HEK293 (cell line): ENCODE measurements around the gene CFAP46.

Source experiments
- CTCF ChIA-PET: fragments of 350-600 bp; formaldehyde crosslinking; extraction: SDS; loops from one replicate; lab custom pipeline; 2021; ENCODE audit warnings: antibody characterized with exemption; lab: Yijun Ruan, JAX
- POLR2A ChIA-PET: fragments of 300-600 bp; formaldehyde crosslinking; extraction: SDS; loops from one replicate; lab custom pipeline; 2020; ENCODE audit warnings: antibody characterized with exemption, inconsistent platforms; lab: Yijun Ruan, JAX
- H3K27ac ChIP-seq: fragments of 200-500 bp; sonication (Bioruptor generic); 2 replicates; pipeline ENCODE4 v1.5.1; 2014; ENCODE audit warnings: low read depth, low read length, control low read depth, inconsistent platforms; ENCODE audit errors: extremely low read depth
- H3K36me3 ChIP-seq, 2 experiments: fragments of 200-500 bp in 1 of 2; sonication (Bioruptor generic) in 1 of 2; 1 replicate in 1 of 2; 2 replicates in 1 of 2; pipeline ENCODE4 v1.5.1; 2014 to 2017; ENCODE audit warnings: inconsistent platforms in 2 of 2, low read length in 2 of 2; ENCODE audit not compliant: control insufficient read depth in 2 of 2, insufficient read depth in 1 of 2
- H3K4me1 ChIP-seq: fragments of 200-500 bp; sonication (Bioruptor generic); 2 replicates; pipeline ENCODE4 v1.5.1; 2014; ENCODE audit warnings: mild to moderate bottlenecking, low read length, inconsistent platforms; ENCODE audit not compliant: control insufficient read depth, insufficient read depth
- H3K4me3 ChIP-seq: 2 replicates; pipeline ENCODE4 v1.5.1; 2011; ENCODE audit warnings: low read depth, mild to moderate bottlenecking, control low read depth, low read length, moderate library complexity
- H3K9me3 ChIP-seq: fragments of 200-500 bp; sonication (Bioruptor generic); 2 replicates; pipeline ENCODE4 v1.5.1; 2014; ENCODE audit warnings: low read depth, low read length, inconsistent platforms; ENCODE audit not compliant: control insufficient read depth, insufficient read depth
- FEZF1 ChIP-seq: fragments of 450-650 bp; formaldehyde crosslinking; IDR thresholded peaks from 2 replicates; pipeline ENCODE4 v1.5.1; 2016; ENCODE audit warnings: missing biosample characterization, missing genetic modification characterization
- HOXA7 ChIP-seq: sonication (generic); formaldehyde crosslinking; IDR thresholded peaks from 2 replicates; pipeline ENCODE4 v1.8.1; 2022; ENCODE audit warnings: missing genetic modification reagents, borderline replicate concordance
- HOXD13 ChIP-seq: sonication (generic); formaldehyde crosslinking; IDR thresholded peaks from 2 replicates; pipeline ENCODE4 v1.8.0; 2022; ENCODE audit warnings: missing genetic modification reagents, borderline replicate concordance
- KLF8 ChIP-seq: fragments of 450-650 bp; formaldehyde crosslinking; IDR thresholded peaks from 2 replicates; pipeline ENCODE4 v1.5.1; 2016; ENCODE audit warnings: missing biosample characterization, missing genetic modification characterization
- MYNN ChIP-seq: fragments of 450-650 bp; formaldehyde crosslinking; IDR thresholded peaks from 2 replicates; pipeline ENCODE4 v1.5.1; 2016; ENCODE audit warnings: missing biosample characterization, missing genetic modification characterization, borderline replicate concordance
- REPIN1 ChIP-seq: fragments of 450-650 bp; formaldehyde crosslinking; IDR thresholded peaks from 2 replicates; pipeline ENCODE4 v1.5.1; 2017; ENCODE audit warnings: missing biosample characterization, missing genetic modification characterization, low read depth
- ZBTB48 ChIP-seq: fragments of 450-650 bp; formaldehyde crosslinking; IDR thresholded peaks from 2 replicates; pipeline ENCODE4 v1.5.1; 2016; ENCODE audit warnings: missing biosample characterization, missing genetic modification characterization
- ZNF292 ChIP-seq: fragments of 450-650 bp; formaldehyde crosslinking; IDR thresholded peaks from 2 replicates; pipeline ENCODE4 v1.5.1; 2016; ENCODE audit warnings: low read depth, missing biosample characterization, missing genetic modification characterization, borderline replicate concordance
- ZNF350 ChIP-seq: fragments of 450-650 bp; formaldehyde crosslinking; IDR thresholded peaks from 2 replicates; pipeline ENCODE4 v1.5.0; 2017; ENCODE audit warnings: missing biosample characterization, mild to moderate bottlenecking, missing genetic modification characterization
- ZNF366 ChIP-seq: fragments of 450-650 bp; formaldehyde crosslinking; conservative IDR thresholded peaks from 2 replicates; pipeline ENCODE4 v1.5.1; 2016; ENCODE audit warnings: missing biosample characterization, missing genetic modification characterization
- ZNF521 ChIP-seq: fragments of 450-650 bp; formaldehyde crosslinking; IDR thresholded peaks from 2 replicates; pipeline ENCODE4 v1.5.1; 2017; ENCODE audit warnings: missing biosample characterization, mild to moderate bottlenecking, missing genetic modification characterization
- ZNF529 ChIP-seq: fragments of 450-650 bp; formaldehyde crosslinking; IDR thresholded peaks from 2 replicates; pipeline ENCODE4 v1.5.1; 2017; ENCODE audit warnings: missing genetic modification characterization, missing biosample characterization; ENCODE audit not compliant: insufficient replicate concordance
- ZNF548 ChIP-seq: fragments of 450-650 bp; formaldehyde crosslinking; IDR thresholded peaks from 2 replicates; pipeline ENCODE4 v1.5.1; 2016; ENCODE audit warnings: missing biosample characterization, missing genetic modification characterization
- ZNF785 ChIP-seq: fragments of 450-650 bp; formaldehyde crosslinking; IDR thresholded peaks from 2 replicates; pipeline ENCODE4 v1.5.1; 2016; ENCODE audit warnings: missing biosample characterization, missing genetic modification characterization
- ZNF843 ChIP-seq: fragments of 450-650 bp; formaldehyde crosslinking; IDR thresholded peaks from 2 replicates; pipeline ENCODE4 v1.5.1; 2016; ENCODE audit warnings: missing biosample characterization, missing genetic modification characterization
- ZSCAN16 ChIP-seq: fragments of 450-650 bp; formaldehyde crosslinking; IDR thresholded peaks from 2 replicates; pipeline ENCODE4 v1.5.1; 2016; ENCODE audit warnings: missing biosample characterization, missing genetic modification characterization
- TF ChIP-seq, protein P1 (sequence below): fragments of 450-650 bp; formaldehyde crosslinking; IDR thresholded peaks from 2 replicates; pipeline ENCODE4 v1.5.1; 2016; ENCODE audit warnings: missing biosample characterization, missing genetic modification characterization
- TF ChIP-seq, protein P2 (sequence below): fragments of 450-650 bp; formaldehyde crosslinking; optimal IDR thresholded peaks from 2 replicates; pipeline ENCODE3; 2016; ENCODE audit warnings: missing biosample characterization, mild to moderate bottlenecking, missing genetic modification characterization
- TF ChIP-seq, protein P3 (sequence below): fragments of 450-650 bp; formaldehyde crosslinking; IDR thresholded peaks from 2 replicates; pipeline ENCODE4 v1.5.1; 2016; ENCODE audit warnings: missing biosample characterization, missing genetic modification characterization, low read depth
- TF ChIP-seq, protein P4 (sequence below): fragments of 450-650 bp; formaldehyde crosslinking; IDR thresholded peaks from 2 replicates; pipeline ENCODE4 v1.5.1; 2016; ENCODE audit warnings: missing biosample characterization, missing genetic modification characterization

CFAP46 gene

DNA sequence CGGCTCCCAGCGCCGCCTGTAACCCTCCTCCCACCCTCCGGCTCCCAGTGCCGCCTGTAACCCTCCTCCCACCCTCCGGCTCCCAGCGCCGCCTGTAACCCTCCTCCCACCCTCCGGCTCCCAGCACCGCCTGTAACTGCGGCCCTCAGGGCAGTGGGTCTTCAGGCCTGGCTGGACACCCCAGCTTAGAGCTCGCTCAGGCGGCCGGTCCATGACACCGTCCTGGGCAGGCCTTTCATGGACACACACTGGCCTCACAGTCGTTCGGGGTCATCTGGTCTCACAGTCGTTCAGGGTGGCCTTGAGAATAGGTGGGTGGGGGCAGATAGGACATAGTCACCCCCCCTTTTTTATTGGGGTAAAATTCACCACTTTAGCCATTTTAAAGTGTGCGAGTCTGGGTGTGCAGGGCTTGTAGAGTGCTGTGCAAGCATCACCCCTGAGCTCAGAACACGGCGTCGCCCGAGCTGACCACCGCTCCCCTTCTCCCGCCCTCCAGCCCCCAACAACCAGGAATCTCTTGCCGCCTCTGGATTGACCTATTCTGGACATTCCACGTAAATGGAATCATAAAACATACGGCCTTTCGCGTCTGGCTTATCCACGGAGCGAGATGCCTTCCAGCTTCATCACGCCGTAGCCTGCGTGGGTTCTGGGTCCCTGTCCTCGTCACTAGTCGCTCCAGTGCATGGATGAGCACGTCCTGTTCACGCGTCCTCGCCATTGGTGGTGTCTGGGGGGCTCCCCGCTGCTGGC is 41.1 kb upstream of the CFAP46 start:
- H3K4me3 ChIP-seq = no peak overlapping the region
- H3K4me1 ChIP-seq = no peaks in the 10 kb centered on the region
- TF ChIP-seq ZNF529 (tag by site-specific recombination) (no peak), ZSCAN16 (tag by site-specific recombination) (no peak), HOXA7 (no peak), ZNF843 (tag by site-specific recombination) (no peak), ZNF548 (tag by site-specific recombination) (no peak)
- H3K36me3 ChIP-seq = no peaks in the 10 kb centered on the region
- no peaks in the 10 kb centered on the region for H3K9me3 ChIP-seq
- no peak overlapping the region for H3K27ac ChIP-seq
- ChIA-PET CTCF (interaction anchor here (0.6 to 0.7 kb wide), 2 partner anchors 86 to 160 kb away, joined by 3 read pairs; no protein-coding TSS in a partner anchor), POLR2A (no interaction called here)

DNA sequence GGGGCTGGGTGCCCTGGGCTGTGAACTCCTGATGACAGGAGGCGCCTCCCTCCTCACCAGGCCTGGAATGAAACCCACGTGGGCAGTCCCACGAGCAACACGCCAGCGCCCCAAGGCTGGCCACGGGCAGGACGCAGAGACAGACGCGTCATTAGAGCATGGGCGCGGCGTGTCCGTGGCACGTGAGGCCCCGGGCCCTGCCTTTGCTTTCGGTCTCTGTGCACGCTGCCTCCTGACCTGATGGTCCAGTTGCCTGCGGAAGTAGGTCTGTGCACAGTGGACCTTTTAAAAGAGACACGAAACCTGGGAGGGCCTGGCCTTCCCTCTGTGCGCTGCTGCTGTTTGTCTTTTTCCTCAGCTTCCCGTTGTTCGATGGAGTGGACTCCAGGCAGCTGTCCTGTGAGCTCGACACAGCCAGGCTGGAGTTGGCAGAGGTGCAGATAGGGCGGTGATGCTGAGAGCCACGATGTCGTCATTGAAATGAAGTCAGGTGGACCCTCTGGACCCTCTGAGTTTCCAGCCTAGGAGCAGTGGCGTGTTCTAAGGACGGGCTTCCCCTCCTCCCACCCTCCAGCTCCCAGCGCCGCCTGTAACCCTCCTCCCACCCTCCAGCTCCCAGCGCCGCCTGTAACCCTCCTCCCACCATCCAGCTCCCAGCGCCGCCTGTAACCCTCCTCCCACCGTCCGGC is 40.1 kb upstream of the CFAP46 start:
- Histone ChIP-seq H3K9me3 (no peaks in the 10 kb centered on the region), H3K36me3 (no peaks in the 10 kb centered on the region), H3K27ac (no peak overlapping the region), H3K4me1 (no peaks in the 10 kb centered on the region), H3K4me3 (no peak overlapping the region)
- TF ChIP-seq ZNF292 (tag by site-specific recombination) = no peak
- TF ChIP-seq ZNF785 = no peak
- TF ChIP-seq MYNN = no peak
- TF ChIP-seq, protein P1, sequence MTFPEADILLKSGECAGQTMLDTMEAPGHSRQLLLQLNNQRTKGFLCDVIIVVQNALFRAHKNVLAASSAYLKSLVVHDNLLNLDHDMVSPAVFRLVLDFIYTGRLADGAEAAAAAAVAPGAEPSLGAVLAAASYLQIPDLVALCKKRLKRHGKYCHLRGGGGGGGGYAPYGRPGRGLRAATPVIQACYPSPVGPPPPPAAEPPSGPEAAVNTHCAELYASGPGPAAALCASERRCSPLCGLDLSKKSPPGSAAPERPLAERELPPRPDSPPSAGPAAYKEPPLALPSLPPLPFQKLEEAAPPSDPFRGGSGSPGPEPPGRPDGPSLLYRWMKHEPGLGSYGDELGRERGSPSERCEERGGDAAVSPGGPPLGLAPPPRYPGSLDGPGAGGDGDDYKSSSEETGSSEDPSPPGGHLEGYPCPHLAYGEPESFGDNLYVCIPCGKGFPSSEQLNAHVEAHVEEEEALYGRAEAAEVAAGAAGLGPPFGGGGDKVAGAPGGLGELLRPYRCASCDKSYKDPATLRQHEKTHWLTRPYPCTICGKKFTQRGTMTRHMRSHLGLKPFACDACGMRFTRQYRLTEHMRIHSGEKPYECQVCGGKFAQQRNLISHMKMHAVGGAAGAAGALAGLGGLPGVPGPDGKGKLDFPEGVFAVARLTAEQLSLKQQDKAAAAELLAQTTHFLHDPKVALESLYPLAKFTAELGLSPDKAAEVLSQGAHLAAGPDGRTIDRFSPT (tag by site-specific recombination) = no peak
- TF ChIP-seq FEZF1 (tag by site-specific recombination) = no peak
- no peak for TF ChIP-seq ZNF366 (tag by site-specific recombination)
- no peak for TF ChIP-seq ZNF350 (tag by site-specific recombination)
- TF ChIP-seq, protein P2, sequence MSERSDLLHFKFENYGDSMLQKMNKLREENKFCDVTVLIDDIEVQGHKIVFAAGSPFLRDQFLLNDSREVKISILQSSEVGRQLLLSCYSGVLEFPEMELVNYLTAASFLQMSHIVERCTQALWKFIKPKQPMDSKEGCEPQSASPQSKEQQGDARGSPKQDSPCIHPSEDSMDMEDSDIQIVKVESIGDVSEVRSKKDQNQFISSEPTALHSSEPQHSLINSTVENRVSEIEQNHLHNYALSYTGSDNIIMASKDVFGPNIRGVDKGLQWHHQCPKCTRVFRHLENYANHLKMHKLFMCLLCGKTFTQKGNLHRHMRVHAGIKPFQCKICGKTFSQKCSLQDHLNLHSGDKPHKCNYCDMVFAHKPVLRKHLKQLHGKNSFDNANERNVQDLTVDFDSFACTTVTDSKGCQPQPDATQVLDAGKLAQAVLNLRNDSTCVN (tag by site-specific recombination) = no peak
- no peak for TF ChIP-seq ZNF521
- no peak for TF ChIP-seq KLF8
- TF ChIP-seq, protein P3, sequence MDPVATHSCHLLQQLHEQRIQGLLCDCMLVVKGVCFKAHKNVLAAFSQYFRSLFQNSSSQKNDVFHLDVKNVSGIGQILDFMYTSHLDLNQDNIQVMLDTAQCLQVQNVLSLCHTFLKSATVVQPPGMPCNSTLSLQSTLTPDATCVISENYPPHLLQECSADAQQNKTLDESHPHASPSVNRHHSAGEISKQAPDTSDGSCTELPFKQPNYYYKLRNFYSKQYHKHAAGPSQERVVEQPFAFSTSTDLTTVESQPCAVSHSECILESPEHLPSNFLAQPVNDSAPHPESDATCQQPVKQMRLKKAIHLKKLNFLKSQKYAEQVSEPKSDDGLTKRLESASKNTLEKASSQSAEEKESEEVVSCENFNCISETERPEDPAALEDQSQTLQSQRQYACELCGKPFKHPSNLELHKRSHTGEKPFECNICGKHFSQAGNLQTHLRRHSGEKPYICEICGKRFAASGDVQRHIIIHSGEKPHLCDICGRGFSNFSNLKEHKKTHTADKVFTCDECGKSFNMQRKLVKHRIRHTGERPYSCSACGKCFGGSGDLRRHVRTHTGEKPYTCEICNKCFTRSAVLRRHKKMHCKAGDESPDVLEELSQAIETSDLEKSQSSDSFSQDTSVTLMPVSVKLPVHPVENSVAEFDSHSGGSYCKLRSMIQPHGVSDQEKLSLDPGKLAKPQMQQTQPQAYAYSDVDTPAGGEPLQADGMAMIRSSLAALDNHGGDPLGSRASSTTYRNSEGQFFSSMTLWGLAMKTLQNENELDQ = no peak
- TF ChIP-seq ZBTB48 (tag by site-specific recombination) = no peak
- TF ChIP-seq, protein P4, sequence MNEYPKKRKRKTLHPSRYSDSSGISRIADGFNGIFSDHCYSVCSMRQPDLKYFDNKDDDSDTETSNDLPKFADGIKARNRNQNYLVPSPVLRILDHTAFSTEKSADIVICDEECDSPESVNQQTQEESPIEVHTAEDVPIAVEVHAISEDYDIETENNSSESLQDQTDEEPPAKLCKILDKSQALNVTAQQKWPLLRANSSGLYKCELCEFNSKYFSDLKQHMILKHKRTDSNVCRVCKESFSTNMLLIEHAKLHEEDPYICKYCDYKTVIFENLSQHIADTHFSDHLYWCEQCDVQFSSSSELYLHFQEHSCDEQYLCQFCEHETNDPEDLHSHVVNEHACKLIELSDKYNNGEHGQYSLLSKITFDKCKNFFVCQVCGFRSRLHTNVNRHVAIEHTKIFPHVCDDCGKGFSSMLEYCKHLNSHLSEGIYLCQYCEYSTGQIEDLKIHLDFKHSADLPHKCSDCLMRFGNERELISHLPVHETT (tag by site-specific recombination) = no peak
- no peak for TF ChIP-seq REPIN1
- no peak for TF ChIP-seq HOXD13
- POLR2A ChIA-PET = no interaction called here
- CTCF ChIA-PET = no interaction called here
